NCI-H69 (cell line): ENCODE measurements around the gene KCTD10.
A peak's percentile ranks its signal among the peaks of the same experiment; 100 is the strongest.
"Not testable (repeated sequence)": the region's sequence is repeated elsewhere in the genome, so short reads cannot be mapped to it uniquely, and the experiment has no call there.

Experiments
- DNase-seq: peaks from one replicate; lab custom pipeline; 2025; lab: John Stamatoyannopoulos, UW

Gene KCTD10

DNA sequence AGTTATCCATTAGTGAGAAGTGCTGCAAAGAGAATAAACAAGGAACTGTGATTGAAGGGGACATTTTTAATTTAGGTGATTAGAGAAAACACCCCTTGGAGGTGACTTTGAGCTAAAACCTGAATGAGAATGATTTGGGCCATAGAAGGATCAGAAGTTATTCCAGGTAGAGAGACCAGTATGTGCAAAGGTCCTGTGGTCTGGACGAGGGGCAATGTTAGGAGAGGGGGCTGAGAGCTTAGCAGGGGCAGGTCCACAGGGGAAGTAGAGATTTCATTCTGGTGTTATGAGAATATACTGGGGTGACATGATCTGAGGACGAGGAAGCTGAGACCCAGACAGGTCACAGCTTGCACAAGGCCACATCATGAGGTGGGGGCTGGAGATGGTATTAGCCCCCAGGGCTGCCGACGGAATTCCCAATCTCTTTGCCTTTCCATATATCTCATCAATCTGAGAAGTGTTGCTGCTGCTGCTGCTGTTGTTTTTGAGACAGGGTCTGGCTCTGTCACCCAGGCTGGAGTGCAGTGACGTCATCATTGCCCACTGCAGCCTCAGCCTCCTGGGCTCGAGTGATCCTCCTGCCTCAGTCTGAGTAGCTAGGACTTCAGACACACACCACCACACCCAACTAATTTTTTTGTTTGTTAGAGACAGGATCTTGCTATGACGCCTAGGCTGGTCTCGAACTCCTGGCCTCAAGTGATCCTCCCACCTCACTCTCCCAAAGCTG is 55.6 kb downstream of the KCTD10 start:
- no peak for DNase-seq

DNA sequence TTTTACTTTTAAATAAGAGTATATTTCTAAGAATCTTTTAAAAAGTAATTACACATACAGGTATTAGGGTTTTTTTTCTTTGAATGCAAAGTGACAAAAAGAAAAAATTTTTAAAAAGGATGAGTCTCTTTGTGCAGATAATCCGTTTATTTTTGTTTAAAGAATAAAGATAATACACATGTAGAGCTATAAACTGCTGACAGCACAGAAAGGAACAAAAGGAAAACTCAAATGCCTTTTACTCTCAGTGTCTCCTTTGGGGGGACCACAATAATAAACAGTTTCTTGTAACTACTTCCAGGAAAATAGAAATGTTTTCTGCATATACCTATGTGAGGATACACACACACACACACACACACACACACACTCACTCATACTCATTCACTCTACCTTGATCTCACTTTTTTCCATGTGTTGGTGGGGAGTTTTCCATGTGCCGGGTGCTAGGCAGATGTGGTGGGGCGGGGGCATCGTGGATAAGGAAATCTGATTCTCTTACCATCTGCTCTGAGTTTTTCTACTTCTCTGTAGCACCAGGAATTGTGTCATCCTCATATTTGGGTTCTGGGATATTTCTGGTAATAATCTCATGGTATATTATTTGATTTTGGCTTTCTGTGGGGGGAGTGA is 58.1 kb downstream of the KCTD10 start:
- DNase-seq, result peak; percentile 38

DNA sequence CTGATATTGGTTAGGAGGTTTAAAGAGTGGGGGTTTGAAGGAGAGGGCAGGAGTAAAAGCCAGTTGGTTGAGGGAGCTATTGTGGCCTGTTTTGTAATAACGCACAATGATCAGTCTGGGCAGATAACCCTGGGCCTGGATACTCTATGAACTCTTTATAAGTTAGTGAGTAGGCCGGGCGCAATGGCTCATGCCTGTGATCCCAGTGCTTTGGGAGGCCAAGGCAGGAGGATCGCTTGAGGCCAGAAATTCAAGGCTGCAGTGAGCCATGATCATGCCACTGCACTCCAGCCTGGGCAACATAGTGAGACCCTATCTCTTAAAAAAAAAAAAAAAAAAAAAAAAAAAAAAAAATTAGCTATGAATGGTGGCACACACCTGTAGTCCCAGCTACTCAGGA is 71.0 kb downstream of the KCTD10 start:
- DNase-seq, result not testable (repeated sequence)

DNA sequence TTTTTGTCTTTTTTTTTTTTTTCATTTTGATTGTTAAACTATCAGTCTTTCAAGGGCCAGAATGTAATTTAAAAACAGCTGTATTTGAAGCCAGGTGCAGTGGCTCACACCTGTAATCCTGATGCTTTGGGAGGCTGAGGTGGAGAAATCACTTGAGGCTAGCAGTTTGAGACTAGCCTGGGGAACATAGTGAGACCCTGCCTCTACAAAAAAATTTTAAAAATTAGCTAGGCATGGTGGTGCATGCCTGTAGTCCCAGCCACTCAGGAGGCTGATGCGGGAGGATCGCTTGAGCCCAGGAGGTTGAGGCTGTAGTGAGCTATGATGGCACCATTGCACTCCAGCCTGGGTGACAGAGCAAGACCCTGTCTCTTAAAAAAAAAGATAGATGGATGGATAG is 72.3 kb downstream of the KCTD10 start:
- not testable (repeated sequence) for DNase-seq
